IMR-90 (cell line): ENCODE data around the gene WNT16.

ENCODE experiments used
- CEBPB ChIP-seq: IDR thresholded peaks from 2 replicates; pipeline ENCODE4 v1.6.1; 2012; ENCODE audit warnings: low read depth, low read length, improper control_type of control experiment
- CTCF ChIP-seq: conservative IDR thresholded peaks from 2 replicates; pipeline ENCODE4 v1.5.1; 2012; ENCODE audit warnings: mild to moderate bottlenecking, low read depth, low read length, improper control_type of control experiment

- TF ChIP-seq CEBPB (no peak), CTCF (no peak)
Observed at GRCh38 chr7:121334376-121334775, 5.6 kb downstream of the WNT16 start.
